ENCODE results near the gene FKBP5. TPM values are rescaled to one million over a fixed set of nuclear protein-coding genes. Genes with fewer than 3 reads are reported as not detected.

The FKBP5 gene
- total and polyA plus RNA-seq, 12 donors: 19.7 to 234 (median 119) TPM

DNA sequence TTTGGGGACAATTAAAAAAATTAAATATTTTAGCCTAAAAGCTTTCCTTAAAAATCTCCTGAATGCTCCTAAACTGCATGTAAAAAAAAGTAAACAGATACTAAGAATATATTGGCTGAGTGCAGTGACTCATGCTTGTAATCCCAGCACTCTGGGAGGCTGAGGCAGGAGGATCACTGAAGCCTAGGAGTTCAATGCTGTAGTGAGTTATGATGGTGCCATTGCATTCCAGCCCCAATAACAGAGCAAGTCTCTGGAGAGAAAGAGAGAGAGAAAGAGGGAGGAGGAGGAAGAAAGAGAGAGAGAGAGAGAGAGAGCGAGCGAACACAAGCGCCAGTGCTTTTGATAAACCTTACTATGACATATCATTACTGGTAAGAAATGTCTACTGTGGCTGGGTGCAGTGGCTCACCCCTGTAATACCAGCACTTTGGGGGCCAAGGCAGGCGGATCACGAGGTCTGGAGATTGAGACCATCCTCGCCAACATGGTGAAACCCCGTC, 58.8 kb downstream of the FKBP5 start:
- no peak overlapping the region for H3K4me3 ChIP-seq
- H3K4me1 ChIP-seq (replicated peaks in 1 of 2): peaks cover 0 to 26% of the 10 kb centered on the region in 2 donors
- WGBS, 4 donors: 95 to 98% (median 96%) methylated on average over 7 of the region's 7 CpGs
- H3K27me3 ChIP-seq: no peaks in the 10 kb centered on the region
- DNase-seq: no peak
- H3K9me3 ChIP-seq (replicated peaks in 1 of 3): no peaks in the 10 kb centered on the region
- peaks cover 0 to 36% of the 10 kb centered on the region in 2 donors for H3K36me3 ChIP-seq (replicated peaks in 1 of 2)
- TF ChIP-seq POLR2A (IDR thresholded peaks at IDR 0.05): no peak
- TF ChIP-seq, protein P1, sequence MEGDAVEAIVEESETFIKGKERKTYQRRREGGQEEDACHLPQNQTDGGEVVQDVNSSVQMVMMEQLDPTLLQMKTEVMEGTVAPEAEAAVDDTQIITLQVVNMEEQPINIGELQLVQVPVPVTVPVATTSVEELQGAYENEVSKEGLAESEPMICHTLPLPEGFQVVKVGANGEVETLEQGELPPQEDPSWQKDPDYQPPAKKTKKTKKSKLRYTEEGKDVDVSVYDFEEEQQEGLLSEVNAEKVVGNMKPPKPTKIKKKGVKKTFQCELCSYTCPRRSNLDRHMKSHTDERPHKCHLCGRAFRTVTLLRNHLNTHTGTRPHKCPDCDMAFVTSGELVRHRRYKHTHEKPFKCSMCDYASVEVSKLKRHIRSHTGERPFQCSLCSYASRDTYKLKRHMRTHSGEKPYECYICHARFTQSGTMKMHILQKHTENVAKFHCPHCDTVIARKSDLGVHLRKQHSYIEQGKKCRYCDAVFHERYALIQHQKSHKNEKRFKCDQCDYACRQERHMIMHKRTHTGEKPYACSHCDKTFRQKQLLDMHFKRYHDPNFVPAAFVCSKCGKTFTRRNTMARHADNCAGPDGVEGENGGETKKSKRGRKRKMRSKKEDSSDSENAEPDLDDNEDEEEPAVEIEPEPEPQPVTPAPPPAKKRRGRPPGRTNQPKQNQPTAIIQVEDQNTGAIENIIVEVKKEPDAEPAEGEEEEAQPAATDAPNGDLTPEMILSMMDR (IDR thresholded peaks at IDR 0.05): no peak
- H3K27ac ChIP-seq: peak overlapping the region in 2 of 5 donors; percentile 6 to 8
- intact Hi-C loops (cut with DNase I): loop anchor here in 1 of 2 donors (10.0 kb wide), 1 partner anchor 105 kb away; the partner anchor contains the start of gene ARMC12

GRCh38 chr6:35626401-35626800, 62.3 kb downstream of the FKBP5 start:
- H3K9me3 ChIP-seq (replicated peaks in 1 of 3): no peaks in the 10 kb centered on the region
- DNase-seq: no peak
- H3K36me3 ChIP-seq (replicated peaks in 1 of 2): peaks cover 0 to 47% of the 10 kb centered on the region in 2 donors
- no peaks in the 10 kb centered on the region for H3K27me3 ChIP-seq
- intact Hi-C loops (cut with DNase I): no loop called here
- peak overlapping the region in 1 of 5 donors; percentile 21 for H3K27ac ChIP-seq
- no peak for TF ChIP-seq POLR2A (IDR thresholded peaks at IDR 0.05)
- TF ChIP-seq, protein P1 (IDR thresholded peaks at IDR 0.05): no peak
- WGBS, 4 donors: 56 to 63% (median 57%) methylated on average over 2 of the region's 2 CpGs
- H3K4me3 ChIP-seq: no peak overlapping the region
- H3K4me1 ChIP-seq (replicated peaks in 1 of 2): peaks cover 19 to 41% of the 10 kb centered on the region in 2 donors

GRCh38 chr6:35624341-35625070, 64.2 kb downstream of the FKBP5 start:
- TF ChIP-seq POLR2A (IDR thresholded peaks at IDR 0.05): no peak
- TF ChIP-seq, protein P1 (IDR thresholded peaks at IDR 0.05): peak in 5 of 6 experiments; percentile 40 to 55 (median 47)
- H3K36me3 ChIP-seq (replicated peaks in 1 of 2): peaks cover 0 to 50% of the 10 kb centered on the region in 2 donors
- WGBS, 4 donors: 55 to 68% (median 65%) methylated on average over 9 of the region's 9 CpGs
- H3K27ac ChIP-seq: peak overlapping the region in 4 of 5 donors; percentile 10 to 68 (median 56)
- H3K4me3 ChIP-seq: no peak overlapping the region
- H3K9me3 ChIP-seq (replicated peaks in 1 of 3): no peaks in the 10 kb centered on the region
- intact Hi-C loops (cut with DNase I): no loop called here
- peaks cover 33 to 56% of the 10 kb centered on the region in 2 donors for H3K4me1 ChIP-seq (replicated peaks in 1 of 2)
- H3K27me3 ChIP-seq: no peaks in the 10 kb centered on the region
- no peak for DNase-seq

DNA sequence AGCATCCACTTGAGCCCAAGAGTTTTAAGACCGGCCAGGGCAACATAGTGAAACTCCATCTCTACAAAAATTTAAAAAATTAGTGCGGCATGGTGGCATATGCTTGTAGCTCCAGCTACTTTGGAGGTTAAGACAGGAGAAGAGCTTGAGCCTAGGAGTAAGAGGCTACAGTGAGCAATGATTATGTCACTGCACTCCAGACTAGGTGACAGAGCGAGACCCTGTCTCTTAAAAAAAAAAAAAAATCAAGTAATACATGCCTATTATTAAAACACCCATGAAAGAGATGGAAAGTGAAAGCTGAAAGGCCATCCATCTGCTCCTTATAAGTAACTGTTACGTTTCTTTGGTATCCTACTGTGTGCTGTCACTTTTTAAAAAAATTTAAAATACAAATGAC, 66.4 kb downstream of the FKBP5 start:
- Histone ChIP-seq H3K27me3 (no peaks in the 10 kb centered on the region), H3K36me3 (replicated peaks in 1 of 2) (peaks cover 0 to 54% of the 10 kb centered on the region in 2 donors), H3K27ac (peak overlapping the region in 2 of 5 donors; percentile 46 to 69), H3K9me3 (replicated peaks in 1 of 3) (no peaks in the 10 kb centered on the region), H3K4me3 (no peak overlapping the region), H3K4me1 (replicated peaks in 1 of 2) (peaks cover 33 to 55% of the 10 kb centered on the region in 2 donors)
- DNase-seq: no peak
- TF ChIP-seq, protein P1 (IDR thresholded peaks at IDR 0.05): no peak
- TF ChIP-seq POLR2A (IDR thresholded peaks at IDR 0.05): no peak
- intact Hi-C loops (cut with DNase I): no loop called here
- 72 to 95% (median 93%) methylated on average over 4 of the region's 4 CpGs for WGBS, 4 donors

All from adrenal gland (tissue), 12 donors.